Neural cell (in vitro differentiated cells): ENCODE data around the gene CTDP1. TPM values are rescaled to one million over a fixed set of nuclear protein-coding genes. Genes with fewer than 3 reads are reported as not detected.

Source experiments
- H2AFZ ChIP-seq: fragments of 200-600, 300-800 bp; sonication (generic), shearing (Covaris generic); 2 replicates; pipeline ENCODE4 v1.6.0; 2014; ENCODE audit warnings: low read depth, mild to moderate bottlenecking, antibody characterized with exemption, low read length, moderate library complexity
- H3F3A ChIP-seq: fragments of 200-600 bp; shearing (Covaris generic); 2 replicates; pipeline ENCODE4 v1.6.1; 2016; ENCODE audit warnings: mild to moderate bottlenecking, moderate library complexity, mixed read lengths, antibody characterized with exemption, low read length; ENCODE audit not compliant: insufficient read depth, poor library complexity, severe bottlenecking
- H3K27ac ChIP-seq: fragments of 200-600, 300-800 bp; sonication (generic), shearing (Covaris generic); 2 replicates; pipeline ENCODE4 v1.5.1; 2014; ENCODE audit warnings: mild to moderate bottlenecking, low read length, moderate library complexity
- H3K27me3 ChIP-seq: fragments of 300-800, 200-600 bp; sonication (generic), shearing (Covaris generic); 2 replicates; pipeline ENCODE4 v1.6.0; 2014; ENCODE audit warnings: mild to moderate bottlenecking, low read depth, low read length, moderate library complexity; ENCODE audit not compliant: insufficient read depth
- H3K36me3 ChIP-seq: fragments of 300-800, 200-600 bp; sonication (generic), shearing (Covaris generic); 2 replicates; pipeline ENCODE4 v1.5.1; 2014; ENCODE audit warnings: mild to moderate bottlenecking, antibody characterized with exemption, low read length, moderate library complexity; ENCODE audit not compliant: insufficient read depth
- H3K4me2 ChIP-seq: fragments of 300-800, 200-600 bp; sonication (generic), shearing (Covaris generic); 2 replicates; pipeline ENCODE4 v1.6.0; 2014; ENCODE audit warnings: mild to moderate bottlenecking, low read length
- H3K4me3 ChIP-seq: fragments of 300-800, 200-600 bp; sonication (generic), shearing (Covaris generic); 2 replicates; pipeline ENCODE4 v1.5.1; 2014; ENCODE audit warnings: mild to moderate bottlenecking, low read length, moderate library complexity
- H3K79me2 ChIP-seq: fragments of 200-600 bp; shearing (Covaris generic); replicated peaks from 2 replicates; pipeline ENCODE4 v1.6.0; 2014; ENCODE audit warnings: mild to moderate bottlenecking, low read length, moderate library complexity; ENCODE audit not compliant: insufficient read depth
- H3K9ac ChIP-seq: fragments of 300-800, 200-600 bp; sonication (generic), shearing (Covaris generic); 2 replicates; pipeline ENCODE4 v1.6.1; 2016; ENCODE audit warnings: mild to moderate bottlenecking, low read length, mixed read lengths
- H3K9me2 ChIP-seq: fragments of 200-600 bp; shearing (Covaris generic); 2 replicates; pipeline ENCODE4 v1.6.1; 2016; ENCODE audit warnings: mild to moderate bottlenecking, low read length, mixed read lengths; ENCODE audit not compliant: insufficient read depth
- H3K9me3 ChIP-seq: fragments of 200-600, 300-800 bp; sonication (generic), shearing (Covaris generic); 2 replicates; pipeline ENCODE4 v1.6.1; 2016; ENCODE audit warnings: mild to moderate bottlenecking, mixed run types, low read length, moderate library complexity, mixed read lengths
- H4K20me1 ChIP-seq: fragments of 200-600 bp; shearing (Covaris generic); 2 replicates; pipeline ENCODE4 v1.6.1; 2016; ENCODE audit warnings: mild to moderate bottlenecking, mixed run types; ENCODE audit not compliant: insufficient read depth
- CTCF ChIP-seq: fragments of 450-650 bp; IDR thresholded peaks from 2 replicates; pipeline ENCODE4 v1.5.1; 2014; ENCODE audit warnings: antibody characterized with exemption, mild to moderate bottlenecking, moderate library complexity; ENCODE audit not compliant: poor library complexity, severe bottlenecking
- EP300 ChIP-seq: fragments of 450-650 bp; conservative IDR thresholded peaks from 2 replicates; pipeline ENCODE4 v1.6.1; 2014; ENCODE audit warnings: antibody characterized with exemption, mild to moderate bottlenecking, moderate library complexity; ENCODE audit not compliant: poor library complexity, severe bottlenecking
- EZH2 ChIP-seq: fragments of 200-600, 300-800 bp; shearing (Covaris generic), sonication (generic); IDR thresholded peaks from 2 replicates; pipeline ENCODE4 v1.6.1; 2014; ENCODE audit warnings: antibody characterized with exemption, low read length, borderline replicate concordance, mild to moderate bottlenecking; ENCODE audit not compliant: insufficient read depth, poor library complexity, severe bottlenecking
- MXI1 ChIP-seq: fragments of 450-650 bp; conservative IDR thresholded peaks from 2 replicates; pipeline ENCODE4 v1.6.1; 2014; ENCODE audit warnings: antibody characterized with exemption, mild to moderate bottlenecking; ENCODE audit not compliant: poor library complexity, severe bottlenecking
- POLR2AphosphoS5 ChIP-seq: IDR thresholded peaks from 2 replicates; pipeline ENCODE4 v1.6.1; 2012
- RAD21 ChIP-seq: fragments of 450-650 bp; conservative IDR thresholded peaks from 2 replicates; pipeline ENCODE4 v1.6.1; 2014; ENCODE audit warnings: antibody characterized with exemption, mild to moderate bottlenecking, moderate library complexity
- SMC3 ChIP-seq: fragments of 450-650 bp; conservative IDR thresholded peaks from 2 replicates; pipeline ENCODE4 v1.6.1; 2014; ENCODE audit warnings: antibody characterized with exemption, mild to moderate bottlenecking, moderate library complexity; ENCODE audit not compliant: poor library complexity
- TAF1 ChIP-seq: IDR thresholded peaks from 2 replicates; pipeline ENCODE4 v1.6.1; 2012; ENCODE audit warnings: low read depth
- polyA plus RNA-seq: library from polyadenylated mRNA; depleted of rRNA; stranded (reverse); fragments of >200 nt; gene quantifications from 2 replicates; pipeline ENCODE4 v1.2.3, GENCODE V29; 2014
- TF ChIP-seq, protein P1 (sequence below): IDR thresholded peaks from 2 replicates; pipeline ENCODE4 v1.6.1; 2012; ENCODE audit warnings: borderline replicate concordance

The CTDP1 gene
- polyA plus RNA-seq, 1 donor from 2014 or later: 22.3 TPM

DNA sequence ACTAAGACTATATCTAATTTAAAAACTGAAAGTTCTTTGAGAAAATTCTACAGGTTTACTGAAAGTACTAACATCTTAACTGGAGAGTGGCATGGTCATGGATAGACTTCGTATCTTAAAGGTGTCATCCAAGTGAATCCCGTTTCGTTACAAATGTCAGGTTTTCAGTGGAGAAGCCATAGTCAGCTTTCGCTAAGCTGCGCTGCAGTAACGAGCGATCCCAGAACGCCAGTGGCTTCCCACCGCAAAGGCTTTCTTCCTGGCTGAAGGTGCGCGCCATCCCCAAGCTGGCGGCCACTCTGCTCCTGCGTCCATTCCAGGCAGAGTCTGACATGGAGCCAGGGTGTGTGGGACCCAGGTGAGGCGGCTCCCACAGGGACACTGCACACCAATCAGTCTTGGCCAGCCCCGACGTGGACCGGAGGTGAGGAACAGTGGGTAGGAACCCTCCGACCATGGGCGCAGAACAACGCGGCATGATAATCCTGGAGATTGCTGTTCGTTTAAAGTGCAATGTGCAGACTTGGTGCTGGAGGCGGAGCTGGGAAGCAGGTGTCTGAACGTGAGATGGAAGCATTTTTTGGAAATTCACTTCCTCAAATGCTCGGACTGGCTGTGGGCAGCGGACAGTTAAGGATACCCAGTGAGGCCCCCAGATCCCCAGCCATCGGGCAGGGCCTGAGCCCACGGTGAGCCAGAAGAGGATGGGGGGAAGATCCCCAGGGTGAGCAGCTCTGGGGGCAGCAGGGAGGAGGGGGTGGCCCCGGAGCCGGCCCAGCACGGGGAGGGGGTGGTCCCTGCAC lies 90.3 kb downstream of the CTDP1 start:
- no peaks in the 10 kb centered on the region for H4K20me1 ChIP-seq
- no peaks in the 10 kb centered on the region for H3K9me2 ChIP-seq
- H3K27ac ChIP-seq: no peak overlapping the region
- H3K9me3 ChIP-seq: no peaks in the 10 kb centered on the region
- no peaks in the 10 kb centered on the region for H3F3A ChIP-seq
- H2AFZ ChIP-seq: no peak overlapping the region
- no peaks in the 10 kb centered on the region for H3K27me3 ChIP-seq
- H3K9ac ChIP-seq: no peak overlapping the region
- no peak overlapping the region for H3K4me3 ChIP-seq
- H3K4me2 ChIP-seq: no peak overlapping the region
- H3K36me3 ChIP-seq: no peaks in the 10 kb centered on the region
- H3K79me2 ChIP-seq: no peaks in the 10 kb centered on the region
- TF ChIP-seq TAF1: no peak
- TF ChIP-seq POLR2AphosphoS5: no peak
- TF ChIP-seq CTCF: no peak
- TF ChIP-seq MXI1: no peak
- TF ChIP-seq, protein P1, sequence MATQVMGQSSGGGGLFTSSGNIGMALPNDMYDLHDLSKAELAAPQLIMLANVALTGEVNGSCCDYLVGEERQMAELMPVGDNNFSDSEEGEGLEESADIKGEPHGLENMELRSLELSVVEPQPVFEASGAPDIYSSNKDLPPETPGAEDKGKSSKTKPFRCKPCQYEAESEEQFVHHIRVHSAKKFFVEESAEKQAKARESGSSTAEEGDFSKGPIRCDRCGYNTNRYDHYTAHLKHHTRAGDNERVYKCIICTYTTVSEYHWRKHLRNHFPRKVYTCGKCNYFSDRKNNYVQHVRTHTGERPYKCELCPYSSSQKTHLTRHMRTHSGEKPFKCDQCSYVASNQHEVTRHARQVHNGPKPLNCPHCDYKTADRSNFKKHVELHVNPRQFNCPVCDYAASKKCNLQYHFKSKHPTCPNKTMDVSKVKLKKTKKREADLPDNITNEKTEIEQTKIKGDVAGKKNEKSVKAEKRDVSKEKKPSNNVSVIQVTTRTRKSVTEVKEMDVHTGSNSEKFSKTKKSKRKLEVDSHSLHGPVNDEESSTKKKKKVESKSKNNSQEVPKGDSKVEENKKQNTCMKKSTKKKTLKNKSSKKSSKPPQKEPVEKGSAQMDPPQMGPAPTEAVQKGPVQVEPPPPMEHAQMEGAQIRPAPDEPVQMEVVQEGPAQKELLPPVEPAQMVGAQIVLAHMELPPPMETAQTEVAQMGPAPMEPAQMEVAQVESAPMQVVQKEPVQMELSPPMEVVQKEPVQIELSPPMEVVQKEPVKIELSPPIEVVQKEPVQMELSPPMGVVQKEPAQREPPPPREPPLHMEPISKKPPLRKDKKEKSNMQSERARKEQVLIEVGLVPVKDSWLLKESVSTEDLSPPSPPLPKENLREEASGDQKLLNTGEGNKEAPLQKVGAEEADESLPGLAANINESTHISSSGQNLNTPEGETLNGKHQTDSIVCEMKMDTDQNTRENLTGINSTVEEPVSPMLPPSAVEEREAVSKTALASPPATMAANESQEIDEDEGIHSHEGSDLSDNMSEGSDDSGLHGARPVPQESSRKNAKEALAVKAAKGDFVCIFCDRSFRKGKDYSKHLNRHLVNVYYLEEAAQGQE: no peak
- no peak for TF ChIP-seq RAD21
- no peak for TF ChIP-seq EP300
- TF ChIP-seq EZH2: no peak
- no peak for TF ChIP-seq SMC3

GRCh38 chr18:79770501-79770815 lies 90.9 kb downstream of the CTDP1 start:
- no peaks in the 10 kb centered on the region for H4K20me1 ChIP-seq
- H3K27me3 ChIP-seq: no peaks in the 10 kb centered on the region
- no peak overlapping the region for H3K4me3 ChIP-seq
- no peaks in the 10 kb centered on the region for H3K9me3 ChIP-seq
- TF ChIP-seq, protein P1: no peak
- TF ChIP-seq SMC3: no peak
- no peak for TF ChIP-seq POLR2AphosphoS5
- TF ChIP-seq TAF1: no peak
- no peak for TF ChIP-seq EZH2
- H3K79me2 ChIP-seq: no peaks in the 10 kb centered on the region
- no peak overlapping the region for H3K4me2 ChIP-seq
- no peaks in the 10 kb centered on the region for H3K9me2 ChIP-seq
- H3K27ac ChIP-seq: no peak overlapping the region
- H3K36me3 ChIP-seq: no peaks in the 10 kb centered on the region
- H2AFZ ChIP-seq: no peak overlapping the region
- no peak overlapping the region for H3K9ac ChIP-seq
- H3F3A ChIP-seq: no peaks in the 10 kb centered on the region
